Trophoblast cell (in vitro differentiated cells and primary cell): ENCODE measurements around the gene LCE2D.

Experiments
- DNase-seq, 2 donors: peaks; one replicate each; pipeline ENCODE4 v3.0.0-alpha.2; 2016
- H2AFZ ChIP-seq: 2 replicates; pipeline ENCODE4 v1.6.1; 2013; ENCODE audit warnings: low read length, moderate library complexity, mild to moderate bottlenecking; ENCODE audit not compliant: insufficient read depth, poor library complexity
- H2AK5ac ChIP-seq: 2 replicates; pipeline ENCODE4 v1.6.1; 2013; ENCODE audit warnings: mild to moderate bottlenecking, low read length
- H2BK120ac ChIP-seq: 2 replicates; pipeline ENCODE4 v1.6.1; 2013; ENCODE audit warnings: low read length, mild to moderate bottlenecking, moderate library complexity; ENCODE audit not compliant: insufficient read depth, poor library complexity
- H2BK12ac ChIP-seq: 2 replicates; pipeline ENCODE4 v1.6.1; 2013; ENCODE audit warnings: mild to moderate bottlenecking, low read length, moderate library complexity
- H2BK5ac ChIP-seq: 2 replicates; pipeline ENCODE4 v1.6.1; 2013; ENCODE audit warnings: low read length, low read depth, moderate library complexity, mild to moderate bottlenecking; ENCODE audit not compliant: poor library complexity
- H3K14ac ChIP-seq: 2 replicates; pipeline ENCODE4 v1.6.1; 2013; ENCODE audit warnings: mild to moderate bottlenecking, low read length
- H3K18ac ChIP-seq: 2 replicates; pipeline ENCODE4 v1.6.1; 2013; ENCODE audit warnings: mild to moderate bottlenecking, low read length
- H3K23ac ChIP-seq: 2 replicates; pipeline ENCODE4 v1.6.1; 2013; ENCODE audit warnings: low read length
- H3K27ac ChIP-seq: 2 replicates; pipeline ENCODE4 v1.5.1; 2013; ENCODE audit warnings: low read depth, mild to moderate bottlenecking, inconsistent platforms, low read length, moderate library complexity
- H3K27me3 ChIP-seq: 2 replicates; pipeline ENCODE4 v1.6.1; 2013; ENCODE audit warnings: inconsistent platforms, mild to moderate bottlenecking, low read length, moderate library complexity; ENCODE audit not compliant: insufficient read depth
- H3K36me3 ChIP-seq, 2 experiments: 1 replicate in 1 of 2; 2 replicates in 1 of 2; pipeline ENCODE4 v1.6.1; 2013; ENCODE audit warnings: low read length in 2 of 2, mild to moderate bottlenecking in 2 of 2, moderate library complexity in 1 of 2; ENCODE audit not compliant: insufficient read depth in 2 of 2, control insufficient read depth in 1 of 2
- H3K4ac ChIP-seq: 2 replicates; pipeline ENCODE4 v1.6.1; 2013; ENCODE audit warnings: low read depth, mild to moderate bottlenecking, low read length, moderate library complexity
- H3K4me1 ChIP-seq, 2 experiments: 1 replicate in 1 of 2; 2 replicates in 1 of 2; pipeline ENCODE4 v1.6.1; 2013; ENCODE audit warnings: low read length in 2 of 2, mild to moderate bottlenecking in 2 of 2, moderate library complexity in 1 of 2; ENCODE audit not compliant: insufficient read depth in 2 of 2, control insufficient read depth in 1 of 2
- H3K4me2 ChIP-seq: 2 replicates; pipeline ENCODE4 v1.6.1; 2013; ENCODE audit warnings: inconsistent platforms, mild to moderate bottlenecking, low read length, moderate library complexity
- H3K4me3 ChIP-seq: 2 replicates; pipeline ENCODE4 v1.5.1; 2013; ENCODE audit warnings: mild to moderate bottlenecking, low read depth, low read length, inconsistent platforms
- H3K79me1 ChIP-seq: one replicate; pipeline ENCODE4 v1.6.1; 2013; ENCODE audit warnings: low read length
- H3K79me2 ChIP-seq: 2 replicates; pipeline ENCODE4 v1.6.1; 2013; ENCODE audit warnings: low read length, mild to moderate bottlenecking; ENCODE audit not compliant: control insufficient read depth, insufficient read depth, poor library complexity
- H3K9ac ChIP-seq: 2 replicates; pipeline ENCODE4 v1.6.1; 2013; ENCODE audit warnings: mild to moderate bottlenecking, low read length
- H3K9me3 ChIP-seq: 2 replicates; pipeline ENCODE4 v1.6.1; 2013; ENCODE audit warnings: low read depth, mild to moderate bottlenecking, control low read depth, inconsistent platforms, low read length; ENCODE audit not compliant: insufficient read depth
- H4K12ac ChIP-seq: 2 replicates; pipeline ENCODE4 v1.6.1; 2013; ENCODE audit warnings: low read depth, mild to moderate bottlenecking, low read length, moderate library complexity
- H4K8ac ChIP-seq: 2 replicates; pipeline ENCODE4 v1.6.1; 2013; ENCODE audit warnings: low read depth, mild to moderate bottlenecking, low read length, moderate library complexity
- H4K91ac ChIP-seq: one replicate; pipeline ENCODE4 v1.6.1; 2013; ENCODE audit warnings: low read depth, mild to moderate bottlenecking, low read length, moderate library complexity
- WGBS: extraction: QIAGEN DNeasy Blood & Tissue Kit; methylation state at CpG from one replicate; pipeline ENCODE4 v1.1.7; 2013; ENCODE audit warnings: missing lambda C conversion rate; ENCODE audit not compliant: insufficient read length, insufficient coverage; ENCODE audit errors: extremely low coverage; 5-methylcytosine and 5-hydroxymethylcytosine counted together

The LCE2D gene

DNA sequence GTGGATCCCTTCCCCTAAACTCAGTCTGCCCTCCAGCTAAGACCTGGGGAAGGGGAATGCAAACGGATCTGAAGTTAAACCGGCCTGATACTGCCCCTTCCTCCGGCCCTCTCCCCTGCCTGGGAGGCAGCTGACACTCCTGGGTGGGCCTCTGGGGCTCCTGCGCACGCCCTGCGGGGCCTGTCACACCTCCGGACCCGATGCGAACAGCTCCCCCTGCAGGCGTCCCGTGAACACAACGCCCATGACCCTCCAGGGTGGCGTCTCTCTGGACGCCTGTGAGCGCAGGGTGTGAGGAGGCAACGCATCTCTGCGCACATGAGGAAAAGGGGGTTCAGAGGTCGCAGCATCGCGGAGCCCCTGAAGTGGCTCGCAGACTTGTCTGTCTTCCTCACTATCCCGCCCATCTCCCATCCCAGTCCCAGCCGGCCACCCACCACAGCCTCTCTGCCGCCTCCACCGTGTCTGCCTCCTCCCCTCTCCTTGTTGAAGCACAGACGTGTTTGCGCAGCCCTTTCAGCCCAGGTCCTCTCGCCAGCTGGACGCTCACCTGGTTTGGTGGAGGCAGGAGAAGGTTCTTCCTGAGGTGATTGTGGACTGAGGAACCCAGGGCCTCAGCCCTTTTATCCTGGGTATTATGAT, 39.9 kb upstream of the LCE2D start:
- Histone ChIP-seq H2AFZ (no peak overlapping the region), H3K27me3 (no peaks in the 10 kb centered on the region), H3K4me2 (no peak overlapping the region), H2BK120ac (no peak overlapping the region), H3K4ac (no peak overlapping the region), H3K18ac (no peak overlapping the region), H2BK5ac (no peak overlapping the region), H3K4me1 (no peaks in the 10 kb centered on the region), H3K36me3 (no peaks in the 10 kb centered on the region), H4K91ac (no peak overlapping the region), H3K23ac (no peak overlapping the region), H3K79me2 (no peaks in the 10 kb centered on the region), H2BK12ac (no peak overlapping the region), H4K12ac (no peak overlapping the region), H3K79me1 (no peaks in the 10 kb centered on the region), H4K8ac (no peak overlapping the region), H3K4me3 (no peak overlapping the region), H3K9me3 (peaks cover 36% of the 10 kb centered on the region), H3K27ac (no peak overlapping the region), H2AK5ac (no peak overlapping the region), H3K9ac (no peak overlapping the region), H3K14ac (no peak overlapping the region)
- DNase-seq: peak; percentile 8 to 34
- WGBS: no CpG with 5 or more reads among the region's 29 CpGs

DNA sequence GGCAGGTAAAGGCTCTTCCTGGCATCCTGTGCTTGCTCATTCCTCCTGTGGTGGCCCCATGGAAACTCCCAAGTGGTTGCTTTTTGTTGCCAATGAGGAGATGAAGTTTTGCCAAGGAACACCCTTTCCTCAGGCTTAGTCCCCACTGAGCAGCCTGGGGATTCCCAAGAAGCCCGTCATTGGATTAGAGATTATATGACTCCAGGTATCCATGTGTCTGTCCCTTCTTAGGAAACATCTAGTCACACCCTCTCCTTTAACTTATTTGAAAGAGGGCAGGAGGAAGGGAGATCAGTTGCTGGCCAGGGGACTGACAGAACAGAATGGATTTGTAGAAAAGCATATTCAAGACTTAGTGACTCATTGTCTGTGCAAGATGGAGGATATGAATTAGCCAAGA, 36.4 kb upstream of the LCE2D start:
- no peak overlapping the region for H3K4me2 ChIP-seq
- H3K4me1 ChIP-seq: no peaks in the 10 kb centered on the region
- DNase-seq: peak in 1 of 2 donors; percentile 0
- no peak overlapping the region for H2BK12ac ChIP-seq
- H3K18ac ChIP-seq: no peak overlapping the region
- H3K23ac ChIP-seq: no peak overlapping the region
- H2AK5ac ChIP-seq: no peak overlapping the region
- H2AFZ ChIP-seq: no peak overlapping the region
- no peak overlapping the region for H3K14ac ChIP-seq
- no peak overlapping the region for H2BK120ac ChIP-seq
- peaks cover 46% of the 10 kb centered on the region for H3K9me3 ChIP-seq
- H4K8ac ChIP-seq: no peak overlapping the region
- no peak overlapping the region for H3K9ac ChIP-seq
- H3K79me1 ChIP-seq: no peaks in the 10 kb centered on the region
- H3K27ac ChIP-seq: no peak overlapping the region
- no peak overlapping the region for H2BK5ac ChIP-seq
- no peak overlapping the region for H3K4me3 ChIP-seq
- no peaks in the 10 kb centered on the region for H3K36me3 ChIP-seq
- no peaks in the 10 kb centered on the region for H3K27me3 ChIP-seq
- no peak overlapping the region for H3K4ac ChIP-seq
- H4K12ac ChIP-seq: no peak overlapping the region
- no peaks in the 10 kb centered on the region for H3K79me2 ChIP-seq
- no CpG with 5 or more reads among the region's 1 CpG for WGBS
- no peak overlapping the region for H4K91ac ChIP-seq

DNA sequence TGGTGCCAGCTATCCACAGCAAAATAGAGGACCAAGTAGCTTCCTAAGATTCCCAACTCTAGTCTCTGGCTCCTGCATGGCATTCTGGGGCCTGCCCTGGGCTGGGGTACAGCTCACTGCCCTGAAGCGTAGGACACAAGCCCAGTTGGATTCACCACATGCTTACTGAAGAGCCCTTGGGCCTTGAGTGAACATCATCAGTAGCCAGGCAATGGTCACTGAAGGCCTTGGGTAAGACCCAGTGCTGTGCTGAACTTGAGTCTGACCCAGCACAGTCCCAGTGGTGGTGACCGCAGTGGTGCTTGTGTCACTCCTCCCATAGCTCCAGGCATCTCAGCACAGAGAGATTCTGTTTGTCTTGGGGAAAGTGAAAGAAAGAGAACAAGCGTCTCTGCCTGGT, 32.6 kb upstream of the LCE2D start:
- Histone ChIP-seq H3K36me3 (no peaks in the 10 kb centered on the region), H4K8ac (no peak overlapping the region), H2AFZ (no peak overlapping the region), H3K14ac (no peak overlapping the region), H3K4me1 (no peaks in the 10 kb centered on the region), H2AK5ac (no peak overlapping the region), H2BK120ac (no peak overlapping the region), H3K4me3 (no peak overlapping the region), H4K91ac (no peak overlapping the region), H3K9ac (no peak overlapping the region), H3K23ac (no peak overlapping the region), H3K79me1 (no peaks in the 10 kb centered on the region), H2BK12ac (no peak overlapping the region), H4K12ac (no peak overlapping the region), H3K18ac (no peak overlapping the region), H3K79me2 (no peaks in the 10 kb centered on the region), H3K9me3 (peaks cover 26% of the 10 kb centered on the region), H3K4me2 (no peak overlapping the region), H3K27me3 (no peaks in the 10 kb centered on the region), H2BK5ac (no peak overlapping the region), H3K4ac (no peak overlapping the region), H3K27ac (no peak overlapping the region)
- no CpG with 5 or more reads among the region's 3 CpGs for WGBS
- DNase-seq: peak in 1 of 2 donors; percentile 0

DNA sequence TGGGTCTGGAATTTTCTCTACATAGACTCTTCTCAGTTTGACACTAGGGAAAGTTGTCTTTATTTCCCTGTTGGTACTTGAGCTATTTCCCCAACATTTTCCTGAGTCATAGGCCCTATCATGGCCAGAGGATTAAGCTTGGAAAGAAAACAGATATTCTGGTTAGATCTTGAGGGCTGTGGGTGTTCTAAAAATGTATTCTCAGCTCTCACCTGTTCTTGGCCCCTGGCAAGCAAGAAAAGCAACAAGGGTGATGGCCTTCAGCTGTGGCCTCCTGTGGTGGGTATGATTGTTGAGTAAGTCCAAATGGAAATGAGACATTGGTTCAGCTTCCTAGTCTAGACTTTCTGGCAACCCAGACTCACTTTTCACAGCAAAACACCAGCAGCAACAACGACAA, 22.8 kb upstream of the LCE2D start:
- H3K4me2 ChIP-seq: no peak overlapping the region
- no peaks in the 10 kb centered on the region for H3K27me3 ChIP-seq
- H2BK5ac ChIP-seq: no peak overlapping the region
- H2BK120ac ChIP-seq: no peak overlapping the region
- H2AK5ac ChIP-seq: no peak overlapping the region
- H3K36me3 ChIP-seq: no peaks in the 10 kb centered on the region
- H3K18ac ChIP-seq: no peak overlapping the region
- no peak overlapping the region for H4K12ac ChIP-seq
- H3K9me3 ChIP-seq: peaks cover 12% of the 10 kb centered on the region
- H3K23ac ChIP-seq: no peak overlapping the region
- no peak overlapping the region for H2AFZ ChIP-seq
- H3K27ac ChIP-seq: no peak overlapping the region
- H3K4me3 ChIP-seq: no peak overlapping the region
- H3K14ac ChIP-seq: no peak overlapping the region
- no CpG with 5 or more reads among the region's 1 CpG for WGBS
- no peak for DNase-seq
- H2BK12ac ChIP-seq: no peak overlapping the region
- no peak overlapping the region for H3K4ac ChIP-seq
- H3K79me1 ChIP-seq: no peaks in the 10 kb centered on the region
- no peaks in the 10 kb centered on the region for H3K4me1 ChIP-seq
- no peak overlapping the region for H3K9ac ChIP-seq
- H4K91ac ChIP-seq: no peak overlapping the region
- no peak overlapping the region for H4K8ac ChIP-seq
- H3K79me2 ChIP-seq: no peaks in the 10 kb centered on the region
